LHCN-M2 (cell line): ENCODE measurements around the gene CP. TPM values are rescaled to one million over a fixed set of nuclear protein-coding genes. Genes with fewer than 3 reads are reported as not detected.
"Not testable (repeated sequence)": the region's sequence is repeated elsewhere in the genome, so short reads cannot be mapped to it uniquely, and the experiment has no call there.

Experiments used
- DNase-seq: peaks from one replicate; pipeline ENCODE4 v3.0.0-alpha.2; 2012; ENCODE audit warnings: low read depth
- total RNA-seq: library from RNA; depleted of rRNA; stranded (reverse); fragments of >200 nt; gene quantifications from 2 replicates; pipeline ENCODE4 v1.2.3, GENCODE V29; 2014

Gene CP
- total RNA-seq, 1 experiment from 2014 or later = 0.06 TPM

DNA sequence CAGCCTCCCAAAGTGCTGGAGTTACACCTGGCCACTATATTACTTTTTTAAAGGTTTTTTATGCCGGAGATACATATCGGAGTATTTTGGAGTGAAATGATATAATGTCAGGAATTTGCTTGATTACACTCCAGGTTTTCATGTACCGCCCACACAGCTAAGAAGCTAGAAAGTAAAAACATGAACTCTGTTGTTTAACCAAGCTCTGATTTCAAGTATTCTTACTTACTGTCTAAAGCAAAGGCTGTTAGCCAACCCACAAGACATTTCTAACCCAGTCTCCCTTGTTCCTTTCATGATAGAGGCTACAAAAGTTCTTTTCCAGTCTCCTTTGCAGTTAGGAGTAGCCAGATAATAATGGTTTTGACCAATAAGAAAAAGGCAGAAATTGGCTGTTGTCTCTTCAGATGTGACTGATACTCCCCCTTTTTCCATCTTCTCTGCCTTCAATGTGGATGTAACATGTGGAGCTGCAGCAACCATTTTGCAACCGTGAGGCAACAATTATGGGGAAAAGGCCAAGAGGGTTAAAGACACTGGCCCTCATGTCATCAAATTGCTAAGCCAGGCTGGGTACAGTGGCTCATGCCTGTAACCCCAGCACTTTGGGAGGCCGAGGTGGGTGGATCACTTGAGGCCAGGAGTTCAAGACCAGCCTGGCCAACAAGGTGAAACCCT is 6.1 kb upstream of the CP start:
- DNase-seq = no peak

DNA sequence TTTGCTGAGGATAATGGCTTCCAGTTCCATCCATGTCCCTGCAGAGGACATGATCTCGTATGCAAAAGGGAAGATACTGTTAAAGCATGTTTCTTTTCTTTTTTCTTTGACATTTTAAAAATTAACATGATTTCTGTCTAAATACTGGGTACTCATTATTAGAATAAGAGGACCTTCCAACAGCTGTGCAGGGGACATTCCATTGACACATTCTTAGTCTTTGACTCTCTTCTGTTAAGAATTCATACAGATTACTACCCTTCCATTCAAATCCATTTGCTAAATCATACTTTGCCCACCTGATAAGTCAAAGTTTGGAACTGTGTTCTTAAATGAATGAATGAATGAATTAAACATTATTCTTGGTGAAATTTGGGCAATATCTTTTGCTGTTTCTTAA is 5.1 kb upstream of the CP start:
- no peak for DNase-seq

DNA sequence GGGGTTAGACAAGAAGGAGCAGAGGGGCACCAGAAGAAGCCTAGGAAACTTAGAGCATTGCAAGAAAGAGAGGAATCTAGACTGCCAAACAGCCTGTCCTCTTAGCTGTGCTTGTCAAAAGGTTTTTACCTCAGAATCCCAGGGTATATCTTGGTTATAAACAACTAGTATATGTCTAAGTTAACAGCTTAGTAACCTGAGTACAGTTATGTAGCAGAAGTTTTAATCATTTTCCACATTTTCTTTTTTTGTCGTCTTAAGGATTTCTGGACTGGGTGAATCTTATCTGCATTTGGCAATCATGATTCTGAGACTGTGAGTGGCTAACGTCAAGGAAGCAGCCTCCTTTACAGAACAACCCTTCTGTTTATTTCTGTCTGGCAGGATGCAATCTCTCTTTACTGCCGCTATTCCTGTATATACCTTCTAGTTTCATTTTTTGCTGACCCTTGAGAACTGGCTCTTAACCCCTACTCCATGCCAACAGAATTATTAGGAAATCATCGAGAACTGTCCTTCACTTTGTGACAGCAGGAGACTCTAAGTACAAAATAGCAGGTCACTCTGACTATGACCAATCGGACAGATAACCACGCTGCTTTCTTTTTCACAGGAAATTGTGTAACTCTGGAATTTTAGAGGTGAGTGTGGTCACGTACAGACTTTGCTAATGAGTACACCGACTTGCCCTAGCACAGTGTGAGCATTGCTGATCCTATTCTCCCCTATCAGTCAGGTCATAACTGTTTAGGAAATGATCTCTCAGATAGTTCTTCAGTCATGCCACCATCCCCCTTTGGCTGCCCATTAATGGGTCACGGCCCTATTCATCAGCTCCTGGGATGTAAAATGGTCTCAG is 3.3 kb upstream of the CP start:
- peak; percentile 83 for DNase-seq

DNA sequence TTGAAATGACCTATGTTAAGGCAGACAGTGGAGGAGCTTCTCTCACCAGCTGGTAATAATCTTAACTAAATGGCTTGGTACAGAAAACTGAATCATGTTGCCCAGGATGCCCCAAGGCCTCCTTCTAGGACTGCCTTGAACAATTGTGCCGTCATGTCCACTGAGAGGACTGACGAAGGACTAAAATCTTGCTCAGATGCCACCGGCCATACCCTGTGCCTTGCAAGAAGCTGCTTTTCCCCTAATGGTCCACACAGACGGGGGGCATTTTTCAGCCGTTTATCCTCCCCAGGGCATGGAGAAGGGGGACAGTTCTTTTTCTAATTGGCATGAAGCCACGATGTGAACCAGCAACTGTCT is 1.8 kb upstream of the CP start:
- no peak for DNase-seq

DNA sequence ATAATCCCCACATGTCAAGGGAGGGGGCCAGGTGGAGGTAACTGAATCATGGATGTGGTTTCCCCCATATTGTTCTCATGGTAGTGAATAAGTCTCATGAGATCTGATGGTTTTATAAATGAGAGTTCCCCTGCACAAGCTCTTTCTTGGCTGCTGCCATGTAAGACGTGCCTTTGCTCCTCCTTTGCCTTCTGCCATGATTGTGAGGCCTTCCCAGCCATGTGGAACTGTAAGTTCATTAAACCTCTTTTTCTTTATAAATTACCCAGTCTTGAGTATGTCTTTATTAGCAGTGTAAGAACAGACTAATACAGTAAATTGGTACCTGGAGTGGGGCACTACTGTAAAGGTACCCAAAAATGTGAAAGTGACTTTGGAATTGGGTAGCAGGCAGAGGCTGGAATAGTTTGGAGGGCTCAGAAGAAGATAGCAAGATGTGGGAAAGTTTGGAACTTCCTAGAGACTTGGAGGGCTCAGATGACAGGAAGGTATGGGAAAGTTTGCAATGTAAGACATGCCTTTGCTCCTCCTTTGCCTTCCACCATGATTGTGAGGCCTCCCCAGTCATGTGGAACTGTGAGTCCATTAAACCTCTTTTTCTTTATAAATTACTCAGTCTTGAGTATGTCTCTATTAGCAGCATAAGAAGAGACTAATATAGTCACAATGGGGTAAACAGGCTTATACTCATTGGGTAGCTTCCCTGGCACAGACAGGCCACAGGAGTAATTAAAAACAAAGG is 2.1 kb downstream of the CP start:
- DNase-seq = not testable (repeated sequence)

DNA sequence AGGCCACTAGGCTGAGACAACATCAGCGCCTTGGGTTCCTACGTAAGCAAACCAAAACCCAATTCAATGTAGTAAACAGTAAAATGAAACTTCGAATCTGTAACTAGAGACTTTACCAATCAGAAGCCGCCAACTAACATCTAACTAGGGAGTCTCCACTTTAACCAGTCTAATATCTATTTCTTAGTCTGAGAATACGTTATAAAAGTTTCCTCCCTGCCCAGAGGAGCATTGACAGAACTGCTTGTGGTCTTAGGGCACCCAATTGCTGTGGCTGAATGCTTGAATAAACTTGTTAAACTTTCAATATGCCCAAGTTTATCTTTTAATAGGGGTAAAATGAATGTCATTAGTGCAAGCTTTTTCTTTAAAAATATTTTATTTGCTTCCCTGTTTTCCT is 4.3 kb downstream of the CP start:
- no peak for DNase-seq

DNA sequence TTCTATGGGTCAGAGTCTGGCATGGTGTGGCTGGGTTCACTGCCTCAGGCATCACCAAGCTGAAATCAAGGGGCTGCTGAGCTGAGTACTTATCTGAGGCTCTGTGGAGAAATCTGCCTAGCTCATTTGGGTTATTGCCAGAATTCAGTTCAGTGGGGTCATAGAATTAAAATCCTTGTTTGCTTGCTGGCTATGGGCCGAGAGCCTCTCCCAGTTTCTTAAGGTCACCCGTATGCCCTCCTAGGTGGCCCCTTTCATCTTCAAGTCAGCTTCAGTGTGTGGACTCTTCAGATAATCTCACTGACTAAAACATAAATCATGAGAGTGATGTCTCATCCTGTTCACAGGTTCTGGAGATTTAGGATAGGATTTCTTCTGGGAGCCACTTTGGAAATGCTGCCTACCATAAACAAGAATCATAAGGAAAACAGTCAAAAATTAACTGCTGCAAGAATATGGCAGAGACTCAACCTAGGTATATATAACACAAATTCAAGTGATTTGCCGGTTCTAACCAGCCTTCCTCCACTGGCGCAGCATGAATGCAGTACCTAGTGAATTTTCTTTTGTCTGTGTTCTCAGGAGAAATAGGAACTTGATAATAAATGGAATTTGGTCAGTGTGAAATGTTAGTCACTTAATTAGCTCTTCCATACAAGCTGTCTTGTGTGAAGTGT is 5.3 kb downstream of the CP start:
- no peak for DNase-seq

DNA sequence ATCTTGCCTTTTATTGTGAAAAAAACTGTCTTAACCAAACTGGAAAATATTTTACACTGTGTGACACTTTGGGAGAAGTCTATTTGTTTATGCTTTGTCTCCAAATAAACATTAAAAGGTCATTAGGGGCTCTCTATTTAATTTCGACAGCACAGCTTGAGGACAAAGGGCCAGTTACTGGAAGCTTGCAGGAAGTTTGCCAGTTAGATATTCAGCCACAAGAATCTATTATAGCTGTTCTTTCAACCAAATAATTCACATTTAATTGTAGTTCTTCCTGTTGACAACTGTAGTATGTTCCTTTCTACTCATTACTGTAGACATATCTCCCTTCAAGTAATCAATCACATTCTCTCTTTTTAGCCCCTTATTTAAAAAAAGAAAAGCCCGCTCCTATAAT is 6.1 kb downstream of the CP start:
- DNase-seq = no peak

DNA sequence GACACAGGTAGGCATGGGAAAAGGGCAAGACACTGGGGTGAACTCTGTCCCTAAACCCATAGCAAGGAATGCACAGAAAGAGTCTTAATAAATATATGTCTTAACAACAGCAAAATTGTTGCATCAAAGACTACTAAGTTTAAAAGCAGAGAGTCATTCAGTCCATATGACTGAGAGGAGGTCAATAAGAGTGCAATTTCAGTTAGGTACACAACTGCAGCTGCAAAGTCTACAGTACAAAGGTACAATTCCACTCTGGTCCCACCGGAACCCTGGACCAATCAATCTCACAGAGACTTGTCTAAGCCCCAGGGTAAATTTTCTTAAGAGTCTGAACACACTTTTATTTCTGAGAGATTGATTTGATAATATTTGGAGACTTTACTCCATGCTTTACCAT is 6.9 kb downstream of the CP start:
- DNase-seq = no peak

DNA sequence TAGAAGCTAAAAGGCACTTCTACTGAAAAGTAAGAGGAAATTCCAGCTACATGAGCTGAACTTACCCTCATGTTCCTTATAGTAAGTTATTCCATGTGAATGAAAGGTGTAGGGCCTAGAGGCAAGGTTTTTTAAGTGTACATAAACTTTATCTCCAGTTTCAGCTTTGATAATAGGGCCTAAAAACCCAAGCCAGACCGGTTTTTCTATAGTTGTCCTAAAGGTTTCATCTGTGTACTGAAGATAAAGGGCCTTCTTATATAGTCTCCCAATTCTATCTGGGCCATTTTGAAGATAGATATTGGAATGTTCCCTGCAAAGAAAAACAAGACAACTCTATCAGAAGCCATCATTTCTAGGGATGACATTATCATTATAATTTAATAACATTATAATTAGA is 9.2 kb downstream of the CP start:
- DNase-seq = no peak

DNA sequence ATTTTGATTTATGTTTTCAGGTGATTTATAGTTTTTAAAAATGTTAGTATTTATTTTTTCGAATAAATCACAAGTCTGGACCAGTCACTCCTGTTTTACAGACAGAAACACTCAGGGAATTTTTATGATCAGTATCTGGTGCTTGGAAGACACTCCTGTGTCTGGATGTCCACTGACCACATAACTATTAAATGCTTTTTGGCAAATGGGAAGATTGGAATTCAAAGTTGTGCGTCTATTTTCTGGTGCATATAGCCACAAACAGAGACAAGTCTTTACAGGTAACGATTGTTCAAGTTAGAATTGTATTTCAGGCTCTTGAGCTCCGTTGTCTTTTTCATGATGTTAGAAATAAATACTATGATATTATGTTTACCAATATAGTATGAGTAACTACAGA is 12.2 kb downstream of the CP start:
- DNase-seq = no peak

DNA sequence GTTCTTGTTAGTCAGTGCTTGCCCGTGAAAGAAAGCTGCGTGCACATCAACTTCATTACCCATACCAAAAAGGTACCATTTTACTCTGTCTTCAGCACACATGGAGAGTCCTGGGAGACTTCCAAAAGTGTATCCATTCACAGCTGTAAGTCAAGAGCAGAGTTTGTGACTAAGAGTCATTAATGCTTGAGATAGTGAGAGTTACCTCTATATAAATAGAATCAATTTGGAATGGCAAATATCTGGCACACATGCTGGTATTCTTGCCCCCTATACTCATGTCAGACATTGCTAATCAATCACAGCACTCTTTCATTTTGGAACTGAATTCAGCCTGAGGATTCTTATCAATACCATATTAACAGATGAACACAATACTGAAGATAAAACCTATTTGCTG is 14.2 kb downstream of the CP start:
- DNase-seq = no peak

DNA sequence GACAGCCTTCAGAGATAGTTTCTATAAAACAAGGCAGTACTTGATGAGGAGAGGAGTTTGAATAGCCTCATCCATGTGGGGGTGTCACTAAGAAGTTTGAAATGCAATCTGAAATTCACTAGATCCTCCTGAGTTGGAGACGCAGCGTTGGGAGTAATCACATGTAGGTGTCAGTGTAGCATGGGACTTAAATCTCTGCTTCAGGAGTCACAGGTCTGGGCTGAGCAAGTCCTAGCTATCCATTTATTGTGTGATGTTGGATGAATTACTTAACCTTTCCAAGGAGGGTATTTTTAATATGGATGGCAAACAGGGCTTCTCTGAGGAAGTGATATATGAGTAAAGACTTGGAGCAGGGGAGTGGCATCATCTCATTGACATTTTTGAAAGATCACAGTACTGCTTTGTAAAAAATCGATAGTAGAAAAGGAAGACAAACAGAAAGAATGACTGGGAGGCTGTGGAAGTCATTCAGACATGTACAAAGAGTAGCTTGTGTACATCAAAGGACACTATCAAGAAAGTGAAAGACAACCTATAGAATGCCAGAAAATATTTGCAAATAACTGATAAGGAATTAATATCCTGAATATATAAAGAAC is 17.1 kb downstream of the CP start:
- DNase-seq = no peak

DNA sequence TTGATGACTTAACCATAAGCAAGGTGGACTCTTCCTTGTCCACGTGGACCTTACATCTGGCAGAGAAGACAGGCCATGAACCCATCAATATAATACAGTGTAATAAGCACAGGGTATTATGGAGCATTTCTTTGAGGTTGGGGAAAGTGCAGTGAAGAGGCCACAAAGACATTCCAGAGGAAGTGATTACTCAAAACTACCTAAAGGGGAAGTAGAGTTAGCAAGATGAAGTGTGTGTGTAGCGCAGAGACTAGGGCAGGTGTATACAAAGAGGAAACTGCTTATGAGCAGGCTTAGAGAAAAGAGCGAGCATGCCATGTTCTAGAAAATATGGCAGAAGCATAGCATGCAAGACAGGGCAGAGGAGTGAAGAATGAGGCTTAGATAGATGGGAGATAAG is 17.9 kb downstream of the CP start:
- no peak for DNase-seq

DNA sequence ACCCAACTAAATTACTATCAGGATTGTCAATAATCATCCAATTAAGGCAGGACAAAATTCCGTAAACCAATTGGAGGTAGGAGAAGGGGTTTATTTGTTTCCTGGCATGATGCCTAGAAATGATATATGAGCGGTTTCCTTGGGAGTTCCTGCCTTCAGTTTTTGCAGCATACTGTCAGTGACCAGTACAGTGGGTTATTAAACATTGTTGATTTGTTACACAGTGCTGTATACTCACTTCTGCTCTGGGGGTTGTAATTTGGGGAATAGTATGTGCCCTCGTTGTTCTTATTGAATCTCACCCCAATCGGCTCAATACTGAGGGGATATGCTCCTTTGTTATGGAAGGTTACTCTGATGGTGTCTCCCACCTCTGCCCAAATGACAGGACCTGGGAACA is 22.2 kb downstream of the CP start:
- peak; percentile 24 for DNase-seq

DNA sequence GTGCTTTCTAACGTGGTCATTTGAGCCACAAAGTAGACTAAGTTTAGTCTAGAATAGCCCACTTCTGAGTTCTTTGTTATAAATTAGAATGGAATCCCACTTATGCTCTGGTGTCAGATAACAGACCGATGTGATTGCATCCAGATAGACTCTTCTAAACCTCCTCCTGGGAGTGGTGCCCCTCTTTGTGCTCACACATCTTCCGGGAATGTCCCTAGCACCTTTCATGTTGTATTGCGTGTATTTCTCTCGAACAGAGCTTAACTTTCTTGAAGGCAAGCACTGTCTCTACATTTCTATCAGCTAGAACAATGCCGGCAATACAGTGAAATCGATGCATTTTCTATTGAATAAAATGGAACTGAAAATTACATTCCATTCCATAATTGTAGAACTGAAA is 23.0 kb downstream of the CP start:
- DNase-seq = no peak

DNA sequence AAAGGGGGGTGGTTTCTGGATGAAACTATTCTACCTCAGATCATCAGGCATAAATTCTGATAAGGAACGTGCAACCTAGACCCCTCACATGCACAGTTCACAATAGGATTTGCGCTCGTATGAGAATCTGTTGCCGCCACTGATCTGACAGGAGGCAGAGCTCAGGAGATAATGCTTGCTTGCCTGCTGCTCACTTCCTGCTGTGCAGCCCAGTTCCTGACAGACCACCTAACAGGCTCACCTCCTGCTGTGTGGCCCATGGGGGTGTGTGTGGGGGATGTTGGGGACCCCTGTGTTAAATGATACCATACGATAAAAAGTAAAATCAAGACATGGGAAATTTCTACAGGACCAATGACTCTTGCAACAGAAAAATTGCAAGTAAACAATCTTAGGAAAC is 24.0 kb downstream of the CP start:
- DNase-seq = no peak

DNA sequence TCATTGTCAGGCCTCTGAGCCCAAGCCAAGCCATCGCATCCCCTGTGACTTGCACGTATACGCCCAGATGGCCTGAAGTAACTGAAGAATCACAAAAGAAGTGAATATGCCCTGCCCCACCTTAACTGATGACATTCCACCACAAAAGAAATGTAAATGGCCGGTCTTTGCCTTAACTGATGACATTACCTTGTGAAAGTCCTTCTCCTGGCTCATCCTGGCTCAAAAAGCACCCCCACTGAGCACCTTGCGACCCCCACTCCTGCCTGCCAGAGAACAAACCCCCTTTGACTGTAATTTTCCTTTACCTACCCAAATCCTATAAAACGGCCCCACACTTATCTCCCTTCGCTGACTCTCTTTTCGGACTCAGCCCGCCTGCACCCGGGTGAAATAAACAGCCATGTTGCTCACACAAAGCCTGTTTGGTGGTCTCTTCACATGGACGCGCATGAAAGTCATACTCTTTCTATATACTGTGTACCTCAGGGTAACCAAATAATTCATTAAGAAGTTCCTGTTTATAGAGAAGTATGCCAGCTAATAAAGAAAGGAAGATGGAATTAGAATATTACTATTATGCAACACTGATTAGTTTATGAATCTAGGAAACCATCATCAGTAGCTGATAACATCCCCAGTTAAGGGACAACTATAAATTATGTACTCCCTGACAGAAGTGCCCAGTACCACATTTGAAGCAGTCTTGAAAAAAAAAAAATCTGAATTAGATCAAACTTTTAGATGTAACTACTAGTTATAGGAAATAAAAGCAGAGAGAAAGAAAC is 24.6 kb downstream of the CP start:
- DNase-seq = not testable (repeated sequence)

DNA sequence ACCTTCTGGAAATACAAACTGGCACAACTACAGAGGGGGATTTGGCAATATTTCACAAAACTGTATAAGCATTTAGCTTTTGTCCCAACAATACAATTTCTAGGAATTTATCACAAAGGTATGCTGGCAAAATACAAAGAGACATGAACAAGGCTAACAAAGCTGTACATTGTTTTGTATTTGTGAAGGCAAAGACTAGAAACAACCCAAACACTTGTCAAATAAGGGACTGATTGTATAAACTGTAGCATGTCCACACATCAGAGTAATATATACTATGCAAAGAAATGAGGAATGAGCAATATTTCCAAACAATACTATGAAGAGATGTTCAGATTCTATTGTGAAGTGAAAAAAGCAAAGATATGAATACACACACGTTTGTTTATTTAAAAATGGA is 26.4 kb downstream of the CP start:
- no peak for DNase-seq

DNA sequence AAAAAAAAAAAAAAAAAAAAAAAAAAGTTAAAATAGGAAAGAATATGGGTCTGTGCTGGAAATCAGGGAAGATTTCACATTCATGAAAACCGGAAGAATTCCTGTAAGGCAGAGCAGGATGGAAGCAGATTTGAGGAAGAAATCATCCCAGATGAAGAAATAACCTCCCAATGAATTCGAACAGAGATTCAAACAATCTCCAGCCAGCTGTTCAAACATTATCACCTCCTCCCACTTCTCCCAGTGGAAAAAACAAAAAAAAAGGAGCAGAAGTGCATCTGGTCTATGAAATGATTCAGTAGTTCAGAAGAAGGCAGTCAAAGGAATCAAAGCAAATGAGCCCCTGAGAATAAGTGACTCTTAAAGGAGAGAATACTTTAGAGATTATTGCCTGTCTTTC is 33.1 kb downstream of the CP start:
- DNase-seq = peak; percentile 60

DNA sequence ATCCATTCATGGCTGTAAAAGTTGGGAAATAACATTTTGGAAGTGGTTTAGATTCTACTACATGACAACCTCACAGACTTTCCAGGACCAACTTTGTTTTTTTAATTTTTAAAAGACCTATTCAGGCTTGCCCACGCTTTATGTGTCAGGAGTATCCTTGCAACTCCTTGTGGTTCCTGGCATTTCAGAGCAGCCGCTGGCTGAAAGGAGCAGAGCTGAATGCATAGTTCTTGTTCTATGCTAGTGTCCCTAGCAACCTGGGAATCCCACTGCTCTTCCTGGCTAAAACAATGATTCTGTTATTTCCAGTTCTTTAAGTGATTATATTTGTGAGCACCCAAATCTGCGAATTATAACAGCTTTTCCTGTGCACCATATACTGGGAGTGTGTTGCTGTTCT is 34.9 kb downstream of the CP start:
- DNase-seq = no peak
